Body of pancreas (tissue), 4 donors: ENCODE data around the gene OR2AE1.

Experiments
- POLR2A ChIP-seq, 3 donors: fragments of 450-650 bp; IDR thresholded peaks; one replicate each; pipeline ENCODE4 v1.6.1; 2016; ENCODE audit warnings: antibody characterized with exemption in 3 of 3, mild to moderate bottlenecking in 2 of 3
- TF ChIP-seq, protein P1 (sequence below), 7 experiments: fragments of 450-650 bp in 4 of 7; fragments of 200-600 bp in 3 of 7; sonication (generic) in 3 of 7; IDR thresholded peaks; one replicate each; pipeline ENCODE4 v1.5.1; 2016 to 2019; ENCODE audit warnings: antibody characterized with exemption in 7 of 7

DNA sequence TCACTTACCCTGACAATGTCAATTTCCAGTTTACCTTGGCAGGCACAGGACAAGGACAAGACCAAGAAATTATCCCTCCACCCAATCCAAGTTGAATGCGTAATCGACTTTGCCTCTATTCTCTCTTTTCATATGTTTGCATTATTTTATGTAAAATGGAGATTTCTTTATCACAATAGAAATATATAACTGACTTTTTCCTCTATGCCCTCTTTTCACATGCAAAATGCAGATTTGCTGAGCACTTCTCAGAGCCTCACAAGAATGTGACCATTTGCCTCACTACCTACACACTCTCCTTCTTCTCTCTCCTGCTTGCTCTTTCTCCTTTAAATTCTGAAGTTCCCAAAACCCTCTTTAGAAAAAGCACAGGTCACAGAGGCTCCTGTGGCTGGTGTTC lies 33.9 kb downstream of the OR2AE1 start:
- TF ChIP-seq, protein P1, sequence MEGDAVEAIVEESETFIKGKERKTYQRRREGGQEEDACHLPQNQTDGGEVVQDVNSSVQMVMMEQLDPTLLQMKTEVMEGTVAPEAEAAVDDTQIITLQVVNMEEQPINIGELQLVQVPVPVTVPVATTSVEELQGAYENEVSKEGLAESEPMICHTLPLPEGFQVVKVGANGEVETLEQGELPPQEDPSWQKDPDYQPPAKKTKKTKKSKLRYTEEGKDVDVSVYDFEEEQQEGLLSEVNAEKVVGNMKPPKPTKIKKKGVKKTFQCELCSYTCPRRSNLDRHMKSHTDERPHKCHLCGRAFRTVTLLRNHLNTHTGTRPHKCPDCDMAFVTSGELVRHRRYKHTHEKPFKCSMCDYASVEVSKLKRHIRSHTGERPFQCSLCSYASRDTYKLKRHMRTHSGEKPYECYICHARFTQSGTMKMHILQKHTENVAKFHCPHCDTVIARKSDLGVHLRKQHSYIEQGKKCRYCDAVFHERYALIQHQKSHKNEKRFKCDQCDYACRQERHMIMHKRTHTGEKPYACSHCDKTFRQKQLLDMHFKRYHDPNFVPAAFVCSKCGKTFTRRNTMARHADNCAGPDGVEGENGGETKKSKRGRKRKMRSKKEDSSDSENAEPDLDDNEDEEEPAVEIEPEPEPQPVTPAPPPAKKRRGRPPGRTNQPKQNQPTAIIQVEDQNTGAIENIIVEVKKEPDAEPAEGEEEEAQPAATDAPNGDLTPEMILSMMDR (IDR thresholded peaks at IDR 0.05), result no peak
- TF ChIP-seq POLR2A (IDR thresholded peaks at IDR 0.05), result no peak
